ENCODE results near the gene MYL12B.

Gene MYL12B

DNA sequence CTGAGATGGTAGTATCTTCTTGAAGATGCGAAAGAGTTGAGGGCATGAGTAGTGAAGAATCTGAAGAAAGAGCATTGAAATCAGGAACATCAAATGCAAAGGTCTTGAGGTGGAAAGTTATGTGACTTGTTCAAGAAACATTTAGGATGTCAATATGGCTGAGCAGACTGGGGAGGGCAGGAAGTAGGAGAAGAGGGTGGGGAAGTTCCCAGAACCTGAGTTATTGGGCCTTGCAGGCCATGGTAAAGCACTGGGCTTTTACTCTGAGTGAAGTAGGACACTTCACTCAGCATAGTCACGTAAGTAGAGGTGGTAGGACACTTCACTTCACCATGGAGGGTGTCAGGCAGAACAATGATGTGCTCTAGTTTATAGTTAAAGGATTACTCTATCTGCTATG lies 26.1 kb upstream of the MYL12B start:
- DNase-seq (ENCODE audit: low spot score) = no peak

GRCh38 chr18:3236470-3236869 lies 25.5 kb upstream of the MYL12B start:
- DNase-seq (ENCODE audit: low spot score) = no peak

DNA sequence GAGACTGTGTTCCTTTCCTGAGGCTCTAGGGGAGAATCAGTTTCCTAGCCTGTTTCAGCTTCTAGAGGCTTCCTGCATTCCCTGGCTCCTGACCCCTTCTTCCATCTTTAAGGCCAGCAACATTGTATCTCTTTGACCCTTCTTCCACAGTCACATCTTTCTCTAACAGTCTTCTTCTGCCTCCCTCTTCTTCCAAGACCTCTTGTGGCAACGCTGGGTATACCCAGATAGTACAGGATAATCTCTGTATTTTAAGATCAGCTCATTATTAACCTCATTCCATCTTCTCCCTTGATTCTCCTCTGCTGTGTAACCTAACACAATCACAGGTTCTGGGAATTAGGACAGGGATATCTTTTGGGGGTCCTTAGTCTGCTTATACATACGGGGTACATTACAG lies 23.2 kb upstream of the MYL12B start:
- DNase-seq (ENCODE audit: low spot score) = no peak

- no peak for DNase-seq (ENCODE audit: low spot score)
Measured at GRCh38 chr18:3245185-3245564, 16.8 kb upstream of the MYL12B start.

DNA sequence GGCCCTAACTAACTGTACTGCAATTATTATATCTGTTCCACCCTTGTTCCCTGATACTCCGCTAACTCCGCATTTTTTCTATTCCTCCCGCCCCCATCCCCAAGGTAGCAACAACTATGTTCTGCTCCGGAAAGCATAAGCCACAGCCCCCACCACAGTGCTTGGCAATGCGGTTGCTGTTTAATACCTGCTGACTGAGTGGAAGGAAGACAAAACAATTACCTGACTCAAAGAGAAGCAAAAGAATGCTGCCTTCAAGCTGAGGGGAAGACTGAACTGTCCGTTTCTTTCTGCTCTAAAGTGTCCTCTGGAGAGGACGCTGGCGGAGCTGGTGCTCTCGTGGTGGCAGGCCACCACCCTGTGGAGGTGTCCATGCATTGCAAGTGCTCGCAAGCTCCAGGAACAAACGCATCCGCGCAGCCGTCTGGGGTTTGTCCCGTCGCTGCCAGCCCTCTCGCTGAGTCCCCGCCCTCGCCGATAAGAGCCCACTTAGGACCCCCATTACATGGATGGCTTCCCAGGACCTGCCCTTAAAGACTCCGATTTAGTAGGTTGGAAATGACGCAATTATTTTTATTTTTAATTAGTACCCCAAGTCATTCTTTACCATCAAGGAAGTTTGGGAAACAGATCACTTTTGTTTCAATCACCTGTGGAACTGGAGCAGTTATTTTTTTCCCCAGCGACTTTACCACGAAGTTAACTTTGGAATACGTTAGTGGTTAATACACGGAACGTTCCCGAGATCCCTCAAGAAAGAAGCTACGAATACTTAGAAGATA lies 15.9 kb upstream of the MYL12B start:
- DNase-seq (ENCODE audit: low spot score) = peak; percentile 81

GRCh38 chr18:3246635-3247239 lies 15.2 kb upstream of the MYL12B start:
- no peak for DNase-seq (ENCODE audit: low spot score)

DNA sequence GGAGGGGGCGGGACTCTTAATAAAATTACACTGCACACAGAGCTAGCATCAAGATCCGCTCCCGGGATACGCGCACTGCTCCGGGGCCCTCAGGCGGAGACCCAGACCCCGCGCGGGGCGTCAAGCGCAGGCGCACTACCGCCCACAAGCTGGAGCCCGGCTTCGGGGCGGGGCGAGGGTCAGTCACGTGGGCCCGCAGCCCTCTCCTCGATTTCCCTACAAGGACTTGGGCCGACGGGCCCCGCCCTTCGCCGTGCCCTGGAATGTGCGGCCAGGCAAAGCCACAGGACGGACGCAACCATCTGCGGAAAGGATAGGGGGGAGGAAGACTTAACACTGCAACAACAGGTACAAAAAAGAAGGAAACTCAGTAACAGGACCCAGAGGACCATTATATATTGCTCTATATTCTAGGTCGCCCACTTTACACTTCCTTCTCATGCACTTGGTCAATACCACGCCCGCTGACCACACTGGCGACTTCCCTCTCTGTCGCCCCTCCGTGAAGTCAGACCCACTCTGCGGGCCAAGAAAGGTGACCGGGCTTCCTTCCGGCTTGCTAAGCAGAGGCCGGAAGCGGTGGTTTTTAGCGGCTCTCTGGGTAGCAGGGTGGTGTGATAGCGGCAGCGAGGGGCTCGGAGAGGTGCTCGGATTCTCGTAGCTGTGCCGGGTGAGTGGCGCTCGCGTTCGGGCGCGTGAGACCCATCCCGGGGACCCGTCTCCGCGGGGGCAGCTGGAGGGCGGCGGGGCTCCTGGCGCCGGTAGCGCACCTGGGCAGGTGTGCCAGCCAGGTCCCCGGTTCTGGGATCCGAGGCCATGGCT lies 14.5 kb upstream of the MYL12B start, which contains the start of gene MYL12A:
Gene MYL12A, plus strand, starts transcription at position 562 of the 822 bp plus-strand sequence. CDS start 5,447 bp downstream, outside the sequence.
- peak; percentile 97 for DNase-seq (ENCODE audit: low spot score)

- no peak for DNase-seq (ENCODE audit: low spot score)
Measured at GRCh38 chr18:3248062-3248657, 13.8 kb upstream of the MYL12B start.

DNA sequence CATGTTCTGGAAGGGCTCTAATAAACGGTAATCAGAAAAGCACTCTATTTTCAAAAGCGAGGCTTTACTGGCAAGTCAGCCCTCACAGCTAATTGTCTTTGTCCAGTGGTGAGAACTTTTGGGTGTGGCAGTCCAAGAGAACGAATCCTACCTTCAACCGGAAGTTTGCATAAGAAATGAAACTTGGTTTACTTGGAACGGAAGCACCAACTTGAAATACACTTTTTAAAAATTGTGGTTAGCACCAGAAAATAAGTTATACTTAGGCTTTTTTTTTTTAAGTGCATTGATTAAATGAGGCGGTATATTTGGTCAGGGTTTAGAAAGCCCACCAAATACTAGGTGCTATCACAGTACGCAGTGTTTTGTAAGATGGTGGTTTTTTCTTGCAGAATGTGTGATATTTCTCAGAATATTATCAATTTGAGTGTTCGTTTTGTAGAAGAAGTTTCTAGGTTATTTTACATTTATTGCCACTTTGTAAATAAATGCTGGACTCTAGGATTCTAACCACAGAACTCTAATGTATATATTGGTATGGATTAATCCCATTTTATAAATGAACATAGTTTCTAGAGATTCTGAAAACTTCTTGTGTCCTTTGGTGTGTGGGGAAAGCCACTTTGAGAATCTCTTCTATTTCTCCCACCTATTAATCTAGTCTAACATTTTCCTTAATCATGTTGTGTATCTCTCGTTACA lies 13.1 kb upstream of the MYL12B start:
- DNase-seq (ENCODE audit: low spot score) = no peak

DNA sequence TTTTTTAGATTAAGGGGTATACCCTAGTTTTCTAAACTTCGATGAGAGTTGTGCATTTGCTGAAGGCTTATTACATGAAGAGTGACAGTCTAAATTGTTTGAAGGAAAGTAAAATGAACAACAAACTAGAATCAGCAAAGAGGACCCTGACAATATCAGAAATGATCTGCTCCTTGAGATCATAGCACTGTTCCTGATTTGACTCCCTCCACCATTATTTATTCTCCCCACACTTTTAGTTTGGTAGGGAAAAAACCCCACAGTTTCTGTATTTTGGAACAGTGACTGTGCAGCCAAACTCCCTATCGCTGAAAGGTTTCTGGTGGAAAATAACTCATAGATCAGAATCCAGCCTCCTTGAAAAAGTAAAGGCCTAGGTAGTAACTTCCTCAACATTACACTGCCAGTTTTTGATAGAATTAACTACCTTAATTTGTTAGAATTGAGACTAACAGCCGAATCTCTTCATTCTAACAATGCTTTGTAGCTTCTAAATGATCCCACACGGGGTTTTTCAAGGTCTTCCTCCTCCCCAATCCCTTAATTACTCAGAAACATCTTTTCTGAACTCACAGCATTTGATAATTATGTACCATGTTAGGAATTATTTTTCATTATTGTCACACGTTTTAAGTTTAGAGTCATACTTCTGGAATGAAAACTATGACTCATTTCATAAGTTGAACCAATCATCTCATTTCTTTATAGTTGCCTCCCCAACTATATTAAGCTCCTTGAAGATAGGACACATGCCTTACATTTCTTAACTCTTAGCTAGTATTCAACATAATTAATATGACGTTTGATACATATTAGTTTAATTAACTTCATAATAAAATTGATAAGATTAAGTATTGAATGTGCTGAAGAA lies 11.5 kb upstream of the MYL12B start:
- peak; percentile 67 for DNase-seq (ENCODE audit: low spot score)

DNA sequence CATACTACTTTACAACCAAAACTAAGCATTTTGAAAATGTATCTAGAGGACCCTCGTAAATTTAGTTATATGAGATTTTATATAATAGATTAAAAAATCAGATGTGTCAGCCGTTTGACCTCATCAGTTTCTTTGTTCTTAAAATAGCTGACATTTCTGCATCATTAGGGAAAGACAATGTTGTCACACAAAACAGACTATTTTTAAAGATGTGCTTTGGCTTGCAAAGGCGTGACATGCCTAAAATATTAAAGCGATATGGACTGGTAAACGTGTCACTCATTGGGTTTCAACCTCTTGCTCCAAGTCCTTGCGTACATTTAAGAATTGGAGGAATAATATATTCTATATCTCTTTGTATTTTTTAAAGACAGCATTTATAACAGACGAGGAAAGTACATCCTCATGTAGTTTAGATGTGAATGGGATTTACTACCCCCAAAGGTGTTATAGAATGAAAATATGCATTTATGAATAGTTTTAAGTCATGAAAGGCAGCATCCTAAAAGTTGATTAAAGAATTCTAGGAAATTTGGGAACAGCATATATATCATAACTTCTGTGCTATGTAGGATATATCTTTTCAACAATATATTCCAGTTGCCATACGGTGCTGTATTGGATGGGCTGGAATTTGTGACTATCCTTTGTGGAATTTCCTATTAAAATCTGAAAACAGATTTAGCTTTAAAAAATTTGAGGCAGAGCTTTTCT lies 10.5 kb upstream of the MYL12B start:
- DNase-seq (ENCODE audit: low spot score) = no peak

DNA sequence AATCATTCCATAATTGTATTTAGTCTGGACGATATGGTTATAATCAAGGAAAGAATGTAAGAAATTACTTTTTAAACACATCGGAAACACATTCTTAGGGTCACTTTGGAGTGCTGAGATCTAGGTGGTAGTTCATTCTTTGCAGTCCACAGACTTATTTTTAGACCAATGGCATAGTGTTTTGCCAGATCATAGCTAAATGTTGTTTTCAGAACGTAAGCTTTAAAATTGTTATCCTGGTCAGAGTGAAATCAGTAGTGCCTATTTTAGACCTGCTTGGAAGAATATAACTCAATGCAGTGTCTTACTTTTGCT lies 10.0 kb upstream of the MYL12B start:
- DNase-seq (ENCODE audit: low spot score) = no peak

- no peak for DNase-seq (ENCODE audit: low spot score)
Measured at GRCh38 chr18:3252843-3253242, 9.1 kb upstream of the MYL12B start.

DNA sequence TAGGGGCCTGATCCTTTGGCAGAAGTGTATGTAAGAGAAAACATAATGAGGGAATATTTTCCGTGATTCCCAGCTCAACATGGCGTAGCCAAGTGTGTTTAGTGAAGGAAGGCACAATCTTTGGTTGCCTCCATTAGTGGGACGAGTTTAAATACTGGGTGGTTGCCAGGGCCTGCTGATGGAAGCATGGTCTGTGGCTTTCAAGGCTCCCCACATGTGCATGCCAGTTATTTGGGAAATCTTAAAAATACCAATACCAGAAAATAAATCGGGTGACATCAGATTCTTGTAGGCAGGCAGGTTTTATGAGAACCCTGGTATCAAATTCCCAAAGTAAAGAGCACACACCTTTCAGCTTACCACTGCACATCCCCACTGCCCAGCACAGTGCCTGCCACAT lies 7.2 kb upstream of the MYL12B start:
- no peak for DNase-seq (ENCODE audit: low spot score)

DNA sequence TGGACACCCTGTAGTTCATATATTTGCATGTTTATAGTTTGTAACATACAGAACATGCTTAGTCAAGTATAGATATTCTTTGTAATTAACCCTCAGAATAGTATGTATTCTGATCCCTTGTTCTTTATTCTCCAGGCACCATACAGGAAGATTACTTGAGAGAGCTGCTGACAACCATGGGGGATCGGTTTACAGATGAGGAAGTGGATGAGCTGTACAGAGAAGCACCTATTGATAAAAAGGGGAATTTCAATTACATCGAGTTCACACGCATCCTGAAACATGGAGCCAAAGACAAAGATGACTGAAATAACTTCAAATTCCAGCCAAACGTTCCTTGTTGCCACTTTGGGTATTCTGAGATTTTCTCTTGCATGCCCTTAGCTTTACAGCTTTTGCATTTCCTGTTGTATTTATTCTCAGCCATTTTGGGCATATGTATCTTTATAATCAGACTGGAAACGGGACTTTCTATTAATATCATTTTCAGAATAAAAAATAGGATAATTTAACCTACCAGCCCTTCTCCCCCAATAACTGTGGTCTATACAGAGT lies 6.2 kb upstream of the MYL12B start:
- no peak for DNase-seq (ENCODE audit: low spot score)

DNA sequence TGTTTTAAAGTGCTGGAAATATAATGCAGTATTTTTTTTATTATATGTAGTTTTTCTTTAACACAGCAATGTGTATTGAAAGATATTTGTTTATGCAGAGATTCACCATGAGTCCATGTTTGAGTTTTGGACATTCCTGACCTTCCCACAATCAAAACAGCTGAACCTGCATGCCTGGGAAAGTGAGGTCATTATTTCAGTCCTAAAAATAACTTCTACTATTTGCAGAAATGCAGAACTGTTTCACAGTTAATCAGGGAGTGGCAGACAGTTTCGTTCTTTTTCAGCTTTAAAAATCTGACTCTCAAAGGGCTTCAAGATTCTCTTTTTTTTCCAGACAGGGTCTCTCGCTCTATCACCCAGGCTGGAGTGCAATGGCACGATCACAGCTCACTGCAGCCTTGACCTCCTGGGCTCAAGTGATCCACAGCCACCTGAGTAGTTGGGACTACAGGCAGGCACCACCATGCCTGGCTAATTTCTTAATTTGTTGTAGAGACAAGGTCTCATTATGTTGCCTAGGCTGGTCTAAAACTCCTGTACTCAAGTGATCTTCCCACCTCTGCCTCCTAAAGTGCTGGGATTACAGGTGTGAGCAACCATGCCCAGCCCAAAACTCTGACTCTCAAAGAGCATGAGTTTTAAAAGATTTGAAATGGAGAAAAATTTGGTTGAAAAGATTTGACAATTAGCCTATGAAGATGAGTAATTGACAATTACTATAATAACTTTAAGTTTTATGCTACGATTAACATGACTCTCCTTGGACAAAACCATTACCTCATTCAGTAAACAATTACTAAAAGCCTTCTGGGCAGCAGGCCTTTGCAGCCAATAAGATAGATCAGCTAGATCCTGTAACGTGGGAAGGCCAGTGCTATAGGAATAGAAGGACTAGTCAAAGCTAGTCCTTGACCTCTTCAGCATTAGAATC lies 5.0 kb upstream of the MYL12B start:
- DNase-seq (ENCODE audit: low spot score) = peak; percentile 27

DNA sequence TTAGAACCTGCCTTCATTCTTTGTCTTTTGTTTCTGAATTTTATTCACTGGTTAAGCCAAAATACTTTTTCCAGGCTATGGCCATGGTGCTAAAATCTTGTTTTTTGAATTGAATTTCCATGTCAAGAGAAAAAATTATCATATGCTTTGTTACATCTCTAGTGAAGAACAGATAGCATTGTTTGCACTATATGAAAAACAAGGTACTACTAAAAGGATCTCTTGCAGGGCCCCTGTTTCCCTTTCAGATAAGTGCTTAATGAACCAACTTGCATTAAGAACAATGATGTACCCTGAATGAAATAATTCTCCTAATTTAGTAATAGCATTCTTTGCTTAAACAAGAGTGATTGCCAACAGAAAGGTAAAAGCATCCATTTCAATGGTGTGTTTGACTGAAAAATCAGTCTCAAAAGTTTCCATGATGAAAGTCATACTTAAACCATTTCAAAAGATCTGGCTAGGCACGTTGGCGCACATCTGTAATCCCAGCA lies 4.3 kb upstream of the MYL12B start:
- DNase-seq (ENCODE audit: low spot score) = no peak

DNA sequence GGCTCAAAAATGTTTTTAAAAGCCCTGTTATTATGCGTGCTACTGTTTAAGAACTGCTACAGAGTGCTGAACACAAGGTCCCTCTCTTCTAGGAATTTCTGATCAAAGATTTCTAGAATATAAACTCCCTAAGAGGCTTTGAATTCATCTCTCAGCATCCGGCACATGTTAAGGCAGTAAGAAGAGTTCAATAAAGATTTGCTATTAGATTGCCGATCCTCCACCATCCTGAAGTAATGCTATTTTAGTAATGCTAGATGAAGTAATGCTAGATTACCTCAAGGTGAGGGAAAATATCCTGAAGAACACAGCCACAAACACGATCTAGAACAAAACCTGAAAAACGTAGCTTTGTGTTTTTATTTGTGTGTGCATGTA lies 949 bp upstream of the MYL12B start:
- no peak for DNase-seq (ENCODE audit: low spot score)
